GM18520 (cell line): ENCODE data around the gene MIS12.
A peak's percentile ranks its signal among the peaks of the same experiment; 100 is the strongest.

Source experiments
- ATAC-seq: cut with Tn5 transposase; IDR thresholded peaks from one replicate; pipeline ENCODE4 v1.9.1; 2021; ENCODE audit not compliant: unreplicated experiment

MIS12 gene

GRCh38 chr17:5486206-5487124 is at the start of gene MIS12:
Gene MIS12 (plus strand): TSS chr17:5486566. CDS start chr17:5488863, 2,297 bp downstream.
- peak; percentile 78 for ATAC-seq

GRCh38 chr17:5437721-5438317 is 48.5 kb upstream of the MIS12 start:
- no peak for ATAC-seq

- ATAC-seq = peak; percentile 83
Measured at GRCh38 chr17:5438716-5439445, 47.5 kb upstream of the MIS12 start, which contains the start of gene C1QBP. Gene C1QBP (minus strand): TSS chr17:5439155. CDS start chr17:5439073, 82 bp downstream.

- no peak for ATAC-seq
Measured at GRCh38 chr17:5439446-5439764, 47.0 kb upstream of the MIS12 start.

- no peak for ATAC-seq
Measured at GRCh38 chr17:5443728-5444127, 42.6 kb upstream of the MIS12 start.

- ATAC-seq = no peak
Measured at GRCh38 chr17:5444209-5444608, 42.2 kb upstream of the MIS12 start.

GRCh38 chr17:5446786-5447185 is 39.6 kb upstream of the MIS12 start:
- ATAC-seq = no peak

GRCh38 chr17:5464717-5465507 is 21.5 kb upstream of the MIS12 start:
- ATAC-seq = no peak

GRCh38 chr17:5466295-5466694 is 20.1 kb upstream of the MIS12 start:
- ATAC-seq = no peak

GRCh38 chr17:5467416-5467815 is 18.9 kb upstream of the MIS12 start:
- no peak for ATAC-seq

GRCh38 chr17:5468075-5468473 is 18.3 kb upstream of the MIS12 start:
- ATAC-seq = no peak

- ATAC-seq = no peak
Measured at GRCh38 chr17:5472511-5472910, 13.9 kb upstream of the MIS12 start.

GRCh38 chr17:5473906-5474305 is 12.5 kb upstream of the MIS12 start:
- no peak for ATAC-seq

GRCh38 chr17:5478992-5479391 is 7.4 kb upstream of the MIS12 start:
- ATAC-seq = no peak

GRCh38 chr17:5480962-5481361 is 5.4 kb upstream of the MIS12 start:
- no peak for ATAC-seq

GRCh38 chr17:5481451-5481850 is 4.9 kb upstream of the MIS12 start:
- ATAC-seq = no peak

GRCh38 chr17:5485270-5486205 is 828 bp upstream of the MIS12 start, which contains the start of gene DERL2:
Gene DERL2 (minus strand): TSS chr17:5486178. CDS start chr17:5486161, 17 bp downstream.
- peak; percentile 2 for ATAC-seq

GRCh38 chr17:5488752-5489151 is 2.4 kb downstream of the MIS12 start:
- no peak for ATAC-seq

- ATAC-seq = no peak
Measured at GRCh38 chr17:5492970-5493369, 6.6 kb downstream of the MIS12 start.
